GM18909 (cell line): Measurements from ENCODE around the gene PLOD3.

Experiments used
- ATAC-seq: cut with Tn5 transposase; IDR thresholded peaks from one replicate; pipeline ENCODE4 v1.9.1; 2021; ENCODE audit warnings: mild to moderate bottlenecking; ENCODE audit not compliant: unreplicated experiment, poor library complexity

The PLOD3 gene

DNA sequence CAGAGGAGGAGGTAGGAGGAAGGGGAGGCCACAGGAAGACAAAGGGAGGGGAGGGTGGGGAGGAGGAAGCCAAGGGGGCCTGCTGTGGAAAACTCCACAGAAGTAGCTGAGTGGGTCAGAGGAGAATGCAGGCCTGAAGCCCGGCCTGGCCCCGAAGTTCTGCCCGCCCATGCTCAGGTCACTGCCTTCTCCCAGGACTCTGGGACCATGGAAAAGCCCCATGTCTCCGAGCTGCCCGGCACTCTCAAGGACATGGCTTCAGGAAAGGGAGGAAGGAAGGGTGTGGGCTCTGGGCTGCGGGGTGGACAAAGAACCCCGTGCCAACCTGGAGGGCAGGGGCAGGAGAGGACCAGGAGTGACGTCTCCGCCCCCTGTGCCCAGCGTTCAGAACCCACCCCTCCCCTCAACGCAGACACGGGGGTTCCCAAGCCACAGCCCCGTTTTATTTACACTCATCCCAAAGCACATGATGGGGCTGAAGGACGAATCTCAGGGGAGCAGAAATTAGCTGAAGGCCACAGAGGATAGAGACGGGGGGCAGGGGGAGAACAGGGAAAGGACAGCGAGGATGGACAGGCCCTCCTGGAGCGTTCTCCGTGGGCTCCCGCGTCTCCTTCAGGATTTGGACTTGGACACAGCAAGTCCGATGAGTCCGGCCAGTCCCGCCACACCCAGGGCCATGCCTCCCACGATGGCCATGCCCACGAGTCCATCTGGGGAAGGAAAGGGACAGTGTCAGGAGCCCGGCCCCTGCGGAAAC lies 22.0 kb upstream of the PLOD3 start:
- no peak for ATAC-seq

DNA sequence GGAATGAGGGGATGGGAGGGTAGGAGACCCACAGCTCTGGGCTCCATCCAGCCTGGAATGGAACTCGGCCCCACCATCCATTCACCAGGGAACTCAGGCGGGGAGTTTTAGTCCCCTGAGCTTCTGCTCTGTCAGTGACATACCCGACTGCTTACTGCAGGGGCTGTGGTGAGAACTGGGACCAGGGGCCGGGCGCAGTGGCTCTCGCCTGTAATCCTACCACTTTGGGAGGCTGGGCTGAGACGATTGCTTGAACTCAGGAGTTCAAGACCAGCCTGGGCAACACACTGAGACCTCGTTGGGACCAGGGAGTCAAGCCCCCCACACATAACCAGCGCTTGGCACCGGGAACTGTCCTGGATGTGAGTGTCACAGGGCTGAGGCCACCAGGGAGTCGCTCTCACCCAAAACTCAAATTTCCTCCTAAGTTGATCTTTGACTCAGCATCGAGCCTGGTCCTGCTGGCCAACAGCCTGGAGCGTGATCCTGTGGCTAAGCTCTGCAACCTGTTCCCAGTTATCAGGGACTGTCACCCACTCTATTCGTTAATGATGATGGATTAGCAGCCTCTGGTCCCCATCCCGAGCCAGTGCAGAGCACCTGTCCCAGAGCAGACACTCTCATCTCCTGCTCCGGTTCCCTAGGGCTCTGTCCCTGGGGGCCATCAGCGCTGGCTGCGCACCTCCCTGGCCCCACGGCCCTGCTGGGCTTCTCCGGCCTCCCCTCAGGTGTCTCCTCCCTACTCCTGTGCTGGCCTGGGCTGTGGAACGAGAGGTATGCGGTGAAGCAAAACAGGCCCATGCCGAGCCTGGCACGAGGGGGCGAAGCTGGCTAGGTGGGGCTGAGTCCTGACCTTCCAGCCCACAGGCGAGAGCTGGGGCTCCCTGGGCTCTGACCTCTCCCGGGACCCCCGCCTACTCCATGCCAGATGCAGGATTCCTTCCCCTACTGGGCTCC lies 21.1 kb upstream of the PLOD3 start:
- no peak for ATAC-seq

DNA sequence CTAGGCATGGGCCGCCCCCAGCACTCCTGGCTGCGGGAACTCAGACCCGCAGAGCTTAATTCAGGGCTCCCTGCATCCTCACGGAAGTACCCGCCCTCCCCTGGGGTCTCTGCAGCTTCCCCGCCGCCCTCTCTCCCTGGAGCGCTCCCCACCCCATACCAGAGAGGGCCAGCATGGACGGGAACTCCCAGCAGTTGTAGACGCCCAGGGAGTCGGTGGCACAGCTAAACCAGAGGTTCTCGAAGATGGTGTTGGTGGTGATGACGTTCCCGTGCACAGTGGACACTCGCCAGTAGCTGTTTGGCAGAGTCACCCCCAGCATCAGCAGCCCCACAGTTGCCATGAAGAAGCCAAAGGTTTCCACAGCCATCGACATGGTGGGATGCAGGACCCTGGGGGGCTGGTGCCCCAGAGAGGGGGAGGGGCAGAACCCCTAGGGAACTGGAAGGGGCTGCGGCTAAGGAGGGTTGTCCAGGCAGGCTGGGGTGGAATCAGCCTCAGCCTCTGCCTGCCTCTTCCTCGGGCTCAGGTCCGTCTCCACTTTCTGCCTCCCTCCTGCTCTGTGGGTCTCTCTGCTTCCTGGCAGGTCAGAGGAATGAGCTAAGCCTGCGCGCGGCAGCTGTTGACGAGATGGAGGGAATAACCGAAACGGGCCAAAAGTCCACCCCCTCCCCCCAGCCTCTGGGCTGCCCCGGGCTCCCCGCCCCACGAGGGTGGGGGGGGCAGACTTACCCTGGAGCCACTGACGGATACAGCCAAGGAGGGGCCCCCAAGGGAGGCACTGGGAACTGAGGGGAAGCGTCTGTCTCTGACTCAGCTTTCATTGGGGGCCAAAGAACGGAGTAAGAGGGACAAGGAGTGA lies 20.1 kb upstream of the PLOD3 start, which contains the start of gene CLDN15:
CLDN15 (minus strand) TSS at position 597 of the 862 bp plus-strand sequence; CDS start at position 376, 221 bp downstream.
- ATAC-seq: no peak

DNA sequence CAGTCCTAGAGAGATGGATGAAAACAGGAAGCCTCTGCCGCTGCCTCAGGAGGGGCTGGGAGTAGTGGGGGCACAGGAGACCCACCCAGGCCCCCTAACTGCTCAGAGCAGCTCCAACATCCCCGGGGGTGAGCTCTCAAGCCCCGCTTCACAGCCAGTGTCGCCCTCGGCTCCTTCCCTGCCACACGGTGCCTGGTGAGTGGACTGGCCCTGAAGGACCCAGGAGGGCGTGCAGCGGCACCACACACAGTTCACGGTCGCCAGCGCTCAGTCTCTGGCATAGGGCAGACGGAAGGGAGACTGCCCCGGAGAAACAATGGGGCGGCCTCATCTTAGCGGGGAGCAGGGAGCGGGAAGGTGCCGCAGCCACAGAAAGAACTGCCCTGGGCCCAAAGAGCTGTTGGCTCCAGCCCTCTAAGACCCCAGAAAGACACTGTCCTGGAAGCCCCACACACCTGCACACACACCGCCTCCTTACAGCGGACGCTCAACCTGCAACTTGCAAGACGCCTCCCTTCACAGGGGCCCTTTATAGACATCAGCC lies 19.0 kb upstream of the PLOD3 start:
- no peak for ATAC-seq

DNA sequence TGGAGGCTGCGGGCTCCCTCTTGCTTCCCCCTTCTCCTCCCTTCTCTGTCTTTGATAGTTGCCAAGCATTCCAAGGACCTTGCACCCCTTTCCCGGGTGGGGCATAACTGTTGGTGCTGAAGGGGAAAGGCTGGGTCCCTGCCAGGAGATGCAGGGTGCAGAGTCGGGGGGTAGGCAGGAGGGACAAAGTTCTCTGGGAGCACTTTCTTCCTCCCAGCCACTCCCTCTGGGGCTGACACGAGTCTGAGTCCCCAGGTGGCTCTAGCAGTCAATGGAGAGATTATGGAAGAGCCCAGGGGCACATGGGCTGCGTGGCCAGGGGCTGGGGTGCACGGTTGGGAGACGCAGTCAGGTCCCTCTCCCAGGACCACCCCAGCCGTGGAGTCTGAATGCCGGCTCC lies 18.1 kb upstream of the PLOD3 start:
- ATAC-seq: no peak

DNA sequence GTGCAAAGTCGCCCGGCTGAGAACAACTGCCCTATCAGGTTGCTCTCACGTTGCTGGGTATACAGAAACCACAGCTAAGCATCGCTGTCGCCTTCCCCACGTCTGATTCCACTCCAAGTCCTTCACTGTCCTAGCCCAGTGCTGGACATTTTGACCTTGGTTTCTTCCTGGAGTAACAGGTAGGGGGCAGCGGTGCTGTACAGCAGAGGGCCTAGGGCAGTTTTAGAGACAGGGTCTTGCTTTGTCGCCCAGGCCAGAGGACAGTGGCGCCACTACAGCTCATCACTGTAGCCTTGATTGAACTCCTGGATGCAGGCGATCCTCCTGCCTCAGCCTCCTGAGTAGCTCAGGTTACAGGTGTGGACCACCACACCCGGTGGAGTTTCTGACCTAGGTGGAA lies 17.7 kb upstream of the PLOD3 start:
- ATAC-seq: no peak

DNA sequence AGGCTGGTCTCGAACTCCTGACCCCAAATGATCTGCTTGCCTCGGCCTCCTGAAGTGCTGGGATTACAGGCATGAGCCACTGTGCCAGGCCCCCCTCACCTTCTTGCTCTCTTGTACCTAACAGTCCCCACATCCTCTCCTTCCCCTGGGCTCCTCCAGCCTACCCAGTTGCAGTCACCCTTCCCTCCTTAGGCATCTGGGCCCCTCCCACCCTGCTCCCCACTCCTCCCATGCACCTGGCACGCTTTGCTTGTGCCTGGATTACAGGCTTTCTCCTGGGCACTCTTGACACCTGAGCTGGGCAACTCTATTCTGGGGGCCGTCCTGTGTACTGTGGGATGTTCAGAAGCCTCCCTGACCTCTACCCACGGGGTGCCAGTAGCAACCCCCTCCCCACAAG lies 17.3 kb upstream of the PLOD3 start:
- ATAC-seq: no peak

DNA sequence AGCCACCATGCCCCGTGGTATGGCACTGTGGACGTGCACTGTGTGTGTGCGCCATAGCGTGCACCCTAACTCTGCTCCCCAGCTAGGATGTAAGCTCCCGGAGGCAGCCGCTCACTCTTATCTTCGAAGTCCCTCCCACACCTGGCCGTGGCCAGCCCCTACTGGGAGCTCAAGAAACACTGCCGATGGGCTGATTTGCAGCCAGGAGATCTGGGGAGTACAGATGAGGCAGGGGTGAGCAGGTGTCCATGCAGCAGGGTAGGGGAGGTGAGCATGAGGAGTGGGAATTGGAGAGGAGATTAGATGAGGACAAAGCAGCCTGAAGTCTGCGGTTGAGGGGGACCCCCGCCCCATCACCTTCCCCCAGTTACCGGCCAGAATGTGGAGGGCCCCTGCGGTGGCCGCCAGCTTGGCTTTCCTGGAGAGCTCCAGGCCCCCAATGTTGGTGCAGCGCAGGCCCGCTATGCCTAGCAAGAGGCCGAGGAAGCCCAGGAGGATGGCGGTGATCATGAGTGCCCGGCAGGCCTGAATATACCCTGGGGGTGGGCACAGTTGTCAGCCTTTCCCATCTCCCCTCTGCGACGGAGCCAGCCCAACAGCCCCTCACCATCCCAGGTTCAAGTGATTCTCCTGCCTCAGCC lies 16.6 kb upstream of the PLOD3 start:
- no peak for ATAC-seq

DNA sequence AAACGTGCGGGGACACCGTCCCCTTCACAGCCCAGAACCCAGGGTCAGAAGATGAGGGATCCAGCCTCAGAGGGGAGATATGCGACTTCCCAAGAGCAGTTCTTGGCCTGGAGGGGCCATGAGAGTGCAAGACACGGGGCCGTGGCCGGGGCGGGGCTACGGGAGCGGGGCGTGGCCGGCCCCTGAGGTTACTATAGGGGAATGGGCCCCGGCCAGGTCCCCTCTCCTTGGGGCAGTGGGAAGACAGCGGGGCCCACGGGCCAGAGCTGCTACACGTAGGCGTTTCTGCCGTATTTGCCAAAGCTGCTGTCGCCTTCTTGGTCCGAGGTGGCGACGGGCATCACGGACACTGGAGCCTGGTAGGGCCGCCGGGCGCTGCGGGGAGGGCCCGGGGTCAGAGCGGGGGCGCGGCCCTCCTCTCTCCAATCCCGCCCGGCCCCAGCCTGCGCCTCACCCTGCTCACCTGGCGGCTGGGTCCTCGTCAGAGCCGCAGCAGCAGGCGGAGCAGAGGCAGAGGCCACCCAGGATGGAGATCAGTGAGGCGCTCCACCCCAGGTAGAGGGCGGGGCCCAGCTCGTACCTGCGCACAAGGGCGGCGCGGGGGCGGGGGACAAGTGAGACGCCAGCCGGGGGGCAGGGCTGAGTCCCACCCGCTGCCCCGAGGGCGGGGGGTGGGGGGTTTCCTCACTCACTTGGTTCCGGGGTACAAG lies 14.9 kb upstream of the PLOD3 start:
- ATAC-seq: no peak

DNA sequence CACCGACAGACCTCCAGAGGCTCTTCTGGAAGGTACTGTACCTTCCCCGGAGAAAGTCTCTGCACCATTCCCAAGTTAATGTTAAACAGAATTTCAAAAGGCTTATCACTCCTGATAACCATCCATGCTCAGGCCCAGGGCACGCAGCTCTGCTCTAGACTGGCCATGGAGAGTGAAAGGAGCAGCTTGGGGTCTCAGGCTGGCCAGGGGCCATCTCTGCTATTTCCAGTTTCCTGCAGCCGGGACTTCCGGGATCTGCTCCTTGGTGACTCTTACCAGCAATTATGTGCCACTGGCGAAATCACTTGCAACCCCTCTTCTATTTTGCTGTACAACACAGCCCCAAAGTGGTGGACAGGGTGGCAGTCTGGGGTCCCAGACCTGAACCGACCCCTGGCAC lies 14.3 kb upstream of the PLOD3 start:
- ATAC-seq: no peak

DNA sequence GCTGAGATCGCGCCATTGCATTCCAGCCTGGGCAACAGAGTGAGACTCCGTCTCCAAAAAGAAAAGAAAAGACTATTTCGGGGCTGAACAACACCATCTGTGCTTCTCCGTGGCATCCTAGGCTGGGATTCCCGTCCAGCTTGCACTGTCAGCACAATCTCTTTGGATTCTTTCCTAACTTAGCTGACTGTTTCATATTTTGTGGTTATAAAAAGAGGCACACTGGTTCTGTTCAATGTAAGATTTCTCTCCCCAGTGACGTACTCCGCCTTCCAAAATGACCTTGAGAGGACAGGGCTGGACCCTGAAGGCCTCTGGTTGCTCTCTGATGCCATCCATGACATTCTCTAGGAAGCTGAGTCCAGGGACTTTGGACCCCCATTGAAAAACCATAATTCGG lies 9.3 kb upstream of the PLOD3 start:
- no peak for ATAC-seq

DNA sequence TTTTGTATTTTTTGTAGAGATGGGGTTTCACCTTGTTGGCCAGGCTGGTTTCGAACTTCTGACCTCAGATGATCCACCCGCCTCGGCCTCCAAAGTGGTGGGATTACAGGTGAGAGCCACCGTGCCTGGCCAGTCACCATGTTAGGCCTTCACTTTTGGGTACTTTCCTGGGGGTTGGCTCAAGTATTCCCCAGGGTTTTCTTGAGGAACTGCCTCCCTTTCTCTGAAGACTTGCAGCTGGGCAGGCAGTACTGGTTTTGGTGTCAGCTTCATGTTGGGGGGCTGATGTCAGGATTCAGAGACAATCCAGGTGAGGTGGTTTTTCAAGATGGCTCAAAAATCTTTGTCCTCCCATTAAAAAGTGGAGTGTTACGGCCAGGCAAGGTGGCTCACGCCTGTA lies 8.3 kb upstream of the PLOD3 start:
- no peak for ATAC-seq

DNA sequence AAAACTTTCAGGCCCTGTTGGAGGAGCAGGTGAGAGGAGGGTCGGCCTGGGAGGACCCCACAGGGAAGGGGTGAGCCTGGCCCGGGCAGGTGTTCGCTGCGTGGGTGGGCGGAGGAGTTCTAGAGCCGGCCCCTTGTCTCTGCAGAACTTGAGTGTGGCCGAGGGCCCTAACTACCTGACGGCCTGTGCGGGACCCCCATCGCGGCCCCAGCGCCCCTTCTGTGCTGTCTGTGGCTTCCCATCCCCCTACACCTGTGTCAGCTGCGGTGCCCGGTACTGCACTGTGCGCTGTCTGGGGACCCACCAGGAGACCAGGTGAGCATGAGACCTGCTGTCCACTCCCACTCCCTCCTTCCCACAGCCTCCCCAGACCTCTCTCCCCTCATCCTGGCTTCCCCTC lies 6.1 kb upstream of the PLOD3 start:
- ATAC-seq: no peak

DNA sequence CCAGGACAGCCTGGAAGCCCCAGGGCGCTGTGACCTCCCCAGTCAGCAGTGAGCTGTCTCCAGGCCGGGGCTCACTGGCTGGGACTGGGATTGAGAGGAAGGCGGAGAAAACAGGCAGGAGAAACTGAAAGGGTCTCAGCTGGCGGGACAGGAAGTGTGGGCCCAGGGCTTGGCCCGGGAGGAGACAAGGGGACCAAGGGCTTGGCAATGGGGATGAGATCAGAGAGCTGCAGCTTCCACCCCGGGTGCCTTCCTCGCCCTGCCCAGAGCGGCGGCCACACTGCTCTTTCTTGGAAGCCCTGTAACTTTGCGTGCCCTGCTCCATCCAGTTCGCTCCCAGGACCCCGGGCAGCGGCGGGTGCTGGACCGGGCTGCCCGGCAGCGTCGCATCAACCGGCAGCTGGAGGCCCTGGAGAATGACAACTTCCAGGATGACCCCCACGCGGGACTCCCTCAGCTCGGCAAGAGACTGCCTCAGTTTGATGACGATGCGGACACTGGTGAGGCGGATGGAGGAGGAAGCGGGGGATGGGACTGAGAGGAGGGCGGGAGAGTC lies 5.0 kb upstream of the PLOD3 start:
- ATAC-seq: no peak

DNA sequence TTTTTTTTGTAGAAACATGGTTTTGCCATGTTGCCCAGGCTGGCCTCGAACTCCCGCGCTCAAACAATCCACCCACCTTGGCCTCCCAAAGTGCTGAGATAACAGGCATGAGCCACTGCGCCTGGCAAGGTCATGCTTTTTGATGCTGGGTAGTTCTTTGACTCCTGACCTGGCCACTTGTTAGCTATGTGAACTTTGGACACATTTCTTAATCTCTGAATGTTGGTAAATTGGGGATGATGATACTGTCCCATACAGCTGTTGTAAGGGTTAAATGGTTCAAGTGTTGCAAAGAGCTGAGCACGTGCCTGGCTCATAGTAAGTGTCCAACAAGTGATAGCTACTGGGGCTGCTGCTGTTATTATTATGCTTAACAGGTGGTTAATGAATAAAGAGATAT lies 2.9 kb upstream of the PLOD3 start:
- no peak for ATAC-seq

DNA sequence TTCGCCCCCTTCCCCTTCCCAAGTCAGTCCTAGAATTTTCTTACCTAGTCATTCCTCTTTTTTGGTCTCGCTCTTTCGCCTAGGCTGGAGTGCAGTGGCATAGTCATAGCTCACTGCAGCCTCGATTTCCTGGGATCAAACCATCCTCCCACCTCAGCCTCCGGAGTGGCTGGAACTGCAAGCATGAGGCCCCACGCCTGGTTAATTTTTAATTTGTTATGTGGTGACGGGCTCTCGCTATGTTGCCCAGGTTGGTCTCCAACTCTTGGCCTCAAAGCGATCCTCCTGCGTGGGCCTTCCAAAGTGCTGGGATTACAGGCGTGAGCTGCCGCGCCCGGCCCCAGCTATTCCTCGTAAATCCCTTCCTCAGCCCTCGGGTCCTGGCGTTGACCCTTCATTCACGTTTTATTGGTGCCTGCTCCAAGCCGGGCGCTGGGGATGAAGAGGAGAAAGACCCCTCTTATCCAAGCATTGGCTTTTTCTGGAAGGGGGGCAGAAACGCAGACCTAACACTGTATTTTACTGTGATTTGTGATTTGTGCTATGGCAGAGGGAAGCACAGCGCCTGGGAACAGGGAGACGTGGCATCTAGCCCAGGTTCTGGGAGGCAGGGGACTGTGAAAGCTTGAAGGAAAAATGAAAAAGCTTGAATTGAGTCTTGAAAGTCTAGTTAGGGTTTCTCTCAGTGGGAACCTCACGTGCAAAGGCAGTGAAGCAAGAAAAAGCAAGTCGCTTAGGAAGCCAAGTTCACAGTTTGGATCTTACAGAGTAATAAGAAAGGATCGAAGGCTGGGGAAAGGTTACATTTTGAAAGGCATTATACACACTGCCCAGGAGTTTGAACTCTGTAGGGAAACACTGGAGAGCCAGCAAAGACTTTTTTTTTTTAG lies 1.1 kb upstream of the PLOD3 start:
- ATAC-seq: peak; percentile 20

DNA sequence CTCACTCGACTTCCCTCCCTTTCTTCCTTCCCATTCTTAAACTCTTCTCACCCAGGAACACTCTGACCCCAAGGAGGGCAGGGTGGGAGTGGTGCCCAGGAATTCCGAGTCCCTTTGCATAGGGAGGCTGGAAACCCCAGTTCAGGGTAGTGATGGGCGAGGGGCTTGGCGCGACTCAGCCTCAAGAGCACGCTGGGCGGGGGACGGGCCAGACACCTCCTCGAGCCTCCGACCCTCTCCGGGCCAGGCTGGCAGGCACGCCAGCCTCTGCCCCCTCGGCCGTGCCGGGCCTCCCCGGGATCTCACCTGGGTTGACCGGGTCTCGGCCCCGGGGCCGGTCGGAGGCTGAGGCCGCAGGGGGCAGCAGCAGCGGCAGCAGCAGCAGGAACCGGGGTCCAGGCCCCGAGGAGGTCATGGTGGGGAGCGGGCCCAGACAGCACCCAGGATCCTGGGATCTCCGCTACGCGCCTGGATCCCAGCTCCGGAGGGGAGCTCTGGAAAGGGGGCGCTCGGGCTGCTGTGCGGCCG lies 457 bp downstream of the PLOD3 start:
- peak; percentile 24 for ATAC-seq
